Measurements from ENCODE around the gene TNS1.

The TNS1 gene

DNA sequence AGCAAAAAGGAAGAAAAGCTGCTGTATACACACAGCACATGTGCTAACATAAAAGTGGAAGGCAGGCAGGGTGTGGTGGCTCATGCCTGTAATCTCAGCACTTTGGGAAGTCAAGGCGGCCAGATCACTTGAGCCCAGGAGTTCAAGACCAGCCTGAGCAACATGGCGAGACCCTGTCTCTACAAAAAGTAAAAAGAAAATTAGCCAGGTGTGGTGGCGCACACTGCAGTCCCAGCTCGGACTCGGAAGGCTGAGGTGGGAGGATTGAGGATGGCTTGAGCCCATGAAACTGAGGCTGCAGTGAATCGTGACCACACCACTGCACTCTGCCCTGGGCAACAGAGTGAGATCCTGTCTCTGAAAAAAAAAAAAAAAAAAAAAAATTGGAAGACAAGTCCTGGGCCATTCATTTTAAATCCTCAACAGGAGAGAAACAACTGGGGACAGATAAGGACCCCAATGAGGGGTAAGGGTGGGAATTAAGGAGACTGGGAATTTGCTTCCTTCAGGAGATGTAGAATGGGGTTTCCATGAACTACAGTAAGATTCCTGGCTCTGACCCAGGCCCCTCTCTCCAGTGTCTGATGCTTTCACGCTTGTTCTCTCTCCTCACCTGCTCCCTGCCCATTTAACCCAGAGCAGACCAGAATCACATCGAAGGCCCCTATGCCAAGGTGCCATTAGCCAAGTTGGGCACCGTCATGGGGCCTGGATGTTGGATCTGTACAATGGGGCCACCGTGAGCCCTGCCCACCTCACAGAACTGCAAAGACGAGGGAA, 29.6 kb downstream of the TNS1 start:
- Histone ChIP-seq H3K4me1 (ENCODE audit: control insufficient read depth, insufficient read depth, low read length) (no peaks in the 10 kb centered on the region), H3K9ac (ENCODE audit: low read depth, low read length) (no peak overlapping the region), H3K4me2 (ENCODE audit: low read length) (no peak overlapping the region), H3K27me3 (ENCODE audit: control insufficient read depth, insufficient read depth, low read length) (no peaks in the 10 kb centered on the region), H3K4me3 (ENCODE audit: low read length) (no peak overlapping the region), H3K36me3 (ENCODE audit: insufficient read depth, low read length) (no peaks in the 10 kb centered on the region), H3K9me3 (replicated peaks; ENCODE audit: low read length) (no peaks in the 10 kb centered on the region)

DNA sequence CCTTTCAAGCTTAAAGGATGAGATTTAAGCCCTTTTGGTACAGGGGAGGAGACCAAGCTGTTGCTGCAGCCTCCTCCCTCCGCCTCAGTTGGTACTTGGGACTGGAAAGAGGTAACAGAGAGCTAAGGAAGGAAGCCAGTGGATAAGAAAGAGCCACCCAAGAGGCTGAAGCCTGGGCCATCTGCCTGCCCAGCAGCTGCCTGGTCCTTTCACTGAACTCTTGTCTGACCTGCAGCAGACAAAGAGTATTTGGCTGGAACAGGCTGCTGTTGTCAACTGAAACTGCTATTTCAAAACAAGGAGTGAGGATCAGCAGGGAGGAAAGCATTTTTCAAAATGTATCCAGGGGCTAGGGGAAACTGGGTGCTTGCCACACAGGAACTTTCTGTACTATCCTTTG, 30.3 kb downstream of the TNS1 start:
- Histone ChIP-seq H3K9ac (ENCODE audit: low read depth, low read length) (no peak overlapping the region), H3K27me3 (ENCODE audit: control insufficient read depth, insufficient read depth, low read length) (no peaks in the 10 kb centered on the region), H3K4me3 (ENCODE audit: low read length) (no peak overlapping the region), H3K4me2 (ENCODE audit: low read length) (no peak overlapping the region), H3K36me3 (ENCODE audit: insufficient read depth, low read length) (no peaks in the 10 kb centered on the region), H3K4me1 (ENCODE audit: control insufficient read depth, insufficient read depth, low read length) (no peaks in the 10 kb centered on the region), H3K9me3 (replicated peaks; ENCODE audit: low read length) (no peaks in the 10 kb centered on the region)

DNA sequence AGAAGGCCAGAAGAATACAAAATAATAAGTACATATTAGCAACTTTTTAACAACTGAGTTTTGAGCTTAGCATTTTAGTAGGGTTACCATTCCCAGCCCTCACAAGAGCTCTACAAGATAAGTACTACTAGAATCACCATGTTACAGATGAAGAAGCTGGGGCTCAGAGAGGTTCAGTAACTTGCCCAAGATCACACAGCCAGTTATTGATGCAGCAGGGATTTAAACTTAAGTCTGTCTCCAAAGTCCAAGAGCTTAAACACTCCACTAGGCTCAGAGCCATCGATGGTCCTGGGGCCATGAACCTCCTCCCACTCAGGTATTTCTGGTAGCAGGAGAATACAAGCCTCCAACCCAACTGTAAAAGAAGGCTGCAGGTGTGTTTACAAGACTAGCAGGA, 30.8 kb downstream of the TNS1 start:
- Histone ChIP-seq H3K27me3 (ENCODE audit: control insufficient read depth, insufficient read depth, low read length) (no peaks in the 10 kb centered on the region), H3K36me3 (ENCODE audit: insufficient read depth, low read length) (no peaks in the 10 kb centered on the region), H3K9ac (ENCODE audit: low read depth, low read length) (no peak overlapping the region), H3K4me2 (ENCODE audit: low read length) (no peak overlapping the region), H3K9me3 (replicated peaks; ENCODE audit: low read length) (no peaks in the 10 kb centered on the region), H3K4me1 (ENCODE audit: control insufficient read depth, insufficient read depth, low read length) (no peaks in the 10 kb centered on the region), H3K4me3 (ENCODE audit: low read length) (no peak overlapping the region)

DNA sequence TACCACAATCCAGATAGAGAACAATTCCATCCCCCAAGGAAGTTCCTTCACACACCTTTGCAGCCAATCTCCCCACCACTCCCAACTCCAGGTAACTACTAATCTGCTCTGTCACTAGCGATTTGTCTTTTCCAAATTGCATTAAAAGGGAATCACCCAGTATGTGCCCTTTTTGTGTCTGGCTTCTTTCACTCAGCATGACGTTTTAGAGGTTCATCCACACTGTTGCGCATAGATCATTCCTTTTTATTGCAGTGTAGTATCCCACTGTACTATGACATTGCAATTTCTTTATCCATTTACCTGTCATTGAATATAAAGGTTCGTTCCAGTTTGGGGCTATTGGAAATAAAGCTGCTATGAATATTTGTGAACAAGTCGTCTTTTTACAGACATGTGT, 31.6 kb downstream of the TNS1 start:
- no peak overlapping the region for H3K9ac ChIP-seq (ENCODE audit: low read depth, low read length)

DNA sequence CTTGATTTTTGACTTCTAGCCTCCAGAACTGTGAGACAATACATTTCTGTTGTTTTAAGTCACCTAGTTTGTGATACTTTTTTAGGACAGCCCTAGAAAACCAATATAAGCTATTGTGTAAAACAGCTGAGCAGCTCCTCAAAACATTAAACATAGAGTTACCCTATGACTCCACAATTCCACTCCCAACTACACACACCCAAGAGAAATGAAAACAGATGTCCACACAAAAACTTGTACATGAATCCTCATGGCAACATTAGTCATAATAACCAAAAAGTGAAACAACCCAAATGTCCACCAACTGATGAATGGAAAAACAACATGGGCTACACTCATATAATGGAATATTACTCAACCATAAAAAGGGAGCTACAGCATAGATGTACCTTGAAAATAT, 32.6 kb downstream of the TNS1 start:
- Histone ChIP-seq H3K9me3 (replicated peaks; ENCODE audit: low read length) (no peaks in the 10 kb centered on the region), H3K4me3 (ENCODE audit: low read length) (no peak overlapping the region), H3K36me3 (ENCODE audit: insufficient read depth, low read length) (no peaks in the 10 kb centered on the region), H3K9ac (ENCODE audit: low read depth, low read length) (no peak overlapping the region), H3K4me1 (ENCODE audit: control insufficient read depth, insufficient read depth, low read length) (no peaks in the 10 kb centered on the region), H3K27me3 (ENCODE audit: control insufficient read depth, insufficient read depth, low read length) (no peaks in the 10 kb centered on the region), H3K4me2 (ENCODE audit: low read length) (no peak overlapping the region)

More for the DNA sequence above, 31.6 kb downstream of the TNS1 start:
- H3K27me3 ChIP-seq (ENCODE audit: control insufficient read depth, insufficient read depth, low read length) = no peaks in the 10 kb centered on the region
- H3K4me2 ChIP-seq (ENCODE audit: low read length) = no peak overlapping the region
- no peaks in the 10 kb centered on the region for H3K36me3 ChIP-seq (ENCODE audit: insufficient read depth, low read length)
- no peaks in the 10 kb centered on the region for H3K4me1 ChIP-seq (ENCODE audit: control insufficient read depth, insufficient read depth, low read length)
- no peak overlapping the region for H3K4me3 ChIP-seq (ENCODE audit: low read length)
- no peaks in the 10 kb centered on the region for H3K9me3 ChIP-seq (replicated peaks; ENCODE audit: low read length)

DNA sequence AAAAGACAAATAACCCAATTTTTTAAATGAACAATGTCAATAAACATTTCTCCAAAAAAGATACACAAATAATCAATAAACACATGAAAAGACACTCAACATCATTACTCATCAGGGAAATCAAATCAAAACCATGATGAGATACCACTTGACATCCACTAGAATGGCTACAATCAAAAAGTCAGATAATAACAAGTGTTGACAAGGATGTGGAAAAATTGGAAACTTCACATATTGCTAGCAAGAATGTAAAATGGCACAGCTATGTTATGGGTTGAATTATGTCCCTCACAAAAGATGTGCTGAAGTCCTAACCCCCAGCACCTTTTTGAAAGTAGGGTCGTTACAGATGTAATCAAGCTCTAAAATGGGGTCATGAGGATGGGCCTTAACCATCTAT, 33.2 kb downstream of the TNS1 start:
- Histone ChIP-seq H3K4me3 (ENCODE audit: low read length) (no peak overlapping the region), H3K4me1 (ENCODE audit: control insufficient read depth, insufficient read depth, low read length) (no peaks in the 10 kb centered on the region), H3K9ac (ENCODE audit: low read depth, low read length) (no peak overlapping the region), H3K36me3 (ENCODE audit: insufficient read depth, low read length) (no peaks in the 10 kb centered on the region), H3K4me2 (ENCODE audit: low read length) (no peak overlapping the region), H3K9me3 (replicated peaks; ENCODE audit: low read length) (no peaks in the 10 kb centered on the region), H3K27me3 (ENCODE audit: control insufficient read depth, insufficient read depth, low read length) (no peaks in the 10 kb centered on the region)

DNA sequence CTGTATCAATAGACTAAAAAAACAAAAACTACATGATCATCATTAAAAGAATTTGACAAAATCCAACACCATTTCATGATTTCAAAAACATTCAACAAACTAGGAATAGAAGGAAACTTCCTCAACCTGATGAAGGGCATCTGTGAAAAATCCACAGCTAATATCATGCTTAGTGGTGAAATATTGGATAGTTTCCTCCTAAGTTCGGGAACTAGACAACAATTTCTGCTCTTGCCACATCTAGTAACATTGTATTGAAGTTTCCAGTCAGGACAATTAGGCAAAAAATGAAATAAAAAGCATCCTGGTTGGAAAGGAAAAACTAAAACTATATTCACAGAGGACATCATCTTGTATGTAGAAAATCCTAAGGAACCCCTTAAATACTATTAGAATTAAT, 34.8 kb downstream of the TNS1 start:
- H3K4me2 ChIP-seq (ENCODE audit: low read length) = no peak overlapping the region
- no peak overlapping the region for H3K4me3 ChIP-seq (ENCODE audit: low read length)
- no peaks in the 10 kb centered on the region for H3K36me3 ChIP-seq (ENCODE audit: insufficient read depth, low read length)
- H3K4me1 ChIP-seq (ENCODE audit: control insufficient read depth, insufficient read depth, low read length) = no peaks in the 10 kb centered on the region
- no peaks in the 10 kb centered on the region for H3K27me3 ChIP-seq (ENCODE audit: control insufficient read depth, insufficient read depth, low read length)
- H3K9me3 ChIP-seq (replicated peaks; ENCODE audit: low read length) = no peaks in the 10 kb centered on the region
- H3K9ac ChIP-seq (ENCODE audit: low read depth, low read length) = no peak overlapping the region

DNA sequence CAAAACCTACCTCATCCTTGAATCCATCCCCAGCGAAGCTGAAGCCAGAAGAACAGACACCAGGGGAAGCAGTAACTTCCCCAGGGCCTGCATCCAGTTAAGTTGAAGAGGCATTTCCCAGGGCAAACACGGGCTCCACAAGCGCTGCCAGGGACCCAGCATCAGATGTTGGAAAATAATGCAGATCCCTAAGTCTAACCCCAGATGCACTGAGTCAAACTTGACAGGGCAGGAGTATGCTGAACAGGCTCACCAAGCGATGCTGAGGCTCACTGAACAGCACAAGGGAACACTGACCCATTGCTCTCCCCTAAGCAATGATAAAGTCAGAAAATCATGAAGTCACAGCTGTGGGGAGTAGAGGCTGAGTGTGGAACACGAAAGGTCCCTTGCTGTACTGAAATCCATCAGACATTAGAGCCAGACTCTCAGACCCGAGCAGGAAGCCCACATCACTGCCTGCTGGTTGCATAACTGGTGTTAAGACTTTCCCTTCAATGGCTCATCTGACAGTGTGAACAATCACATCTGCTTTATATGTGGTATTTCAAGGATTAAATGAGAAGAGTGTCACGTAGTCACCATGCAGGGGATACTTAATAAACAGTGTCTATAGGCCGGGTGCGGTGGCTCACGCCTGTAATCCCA, 36.2 kb downstream of the TNS1 start:
- H3K4me2 ChIP-seq (ENCODE audit: low read length) = no peak overlapping the region
- H3K27me3 ChIP-seq (ENCODE audit: control insufficient read depth, insufficient read depth, low read length) = no peaks in the 10 kb centered on the region
- H3K9me3 ChIP-seq (replicated peaks; ENCODE audit: low read length) = no peaks in the 10 kb centered on the region
- no peaks in the 10 kb centered on the region for H3K36me3 ChIP-seq (ENCODE audit: insufficient read depth, low read length)
- H3K4me3 ChIP-seq (ENCODE audit: low read length) = no peak overlapping the region
- H3K4me1 ChIP-seq (ENCODE audit: control insufficient read depth, insufficient read depth, low read length) = no peaks in the 10 kb centered on the region
- no peak overlapping the region for H3K9ac ChIP-seq (ENCODE audit: low read depth, low read length)

DNA sequence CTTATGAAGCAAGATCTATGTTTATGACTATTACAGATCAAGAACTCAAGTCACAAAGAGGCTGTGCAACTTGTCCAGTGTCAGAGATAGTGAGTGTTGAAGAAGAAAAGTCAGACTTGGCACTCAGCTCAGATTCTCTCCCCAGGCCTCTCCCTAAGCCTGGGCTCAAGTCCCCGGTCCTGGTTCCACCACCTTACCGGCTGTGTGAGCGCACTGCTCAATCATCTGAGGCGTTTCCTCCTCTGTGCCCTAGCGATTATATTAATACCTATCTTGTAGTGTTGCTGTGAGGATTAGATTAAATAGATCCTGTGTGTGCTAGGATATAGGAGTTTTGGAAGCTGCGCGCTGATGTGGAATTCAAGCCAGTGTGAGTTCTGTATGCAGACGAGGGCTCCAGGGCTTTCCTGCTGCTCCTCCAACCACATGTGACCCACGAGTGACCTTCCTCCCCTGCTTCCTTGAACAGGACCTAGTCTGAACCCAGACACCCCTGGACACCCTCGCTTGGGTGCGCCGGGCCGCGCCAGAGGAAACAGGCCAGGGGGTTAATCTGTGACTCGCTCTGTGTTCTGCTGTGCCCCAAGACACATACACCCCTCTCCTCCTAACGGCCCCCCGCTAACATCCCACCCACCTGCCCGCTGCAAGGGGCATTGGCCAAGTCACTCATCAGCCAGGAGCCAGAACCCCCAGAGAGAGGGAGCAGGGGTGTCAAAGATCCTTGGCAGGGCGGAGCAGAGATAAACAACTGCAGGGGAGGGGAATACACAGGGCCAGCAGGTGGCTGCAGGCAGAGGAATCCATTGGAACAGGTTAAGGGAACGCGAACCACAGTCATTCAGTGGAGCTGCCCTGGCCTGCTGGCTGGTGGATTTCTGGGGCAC, 38.3 kb downstream of the TNS1 start:
- Histone ChIP-seq H3K9me3 (replicated peaks; ENCODE audit: low read length) (no peaks in the 10 kb centered on the region), H3K4me1 (ENCODE audit: control insufficient read depth, insufficient read depth, low read length) (no peaks in the 10 kb centered on the region), H3K27me3 (ENCODE audit: control insufficient read depth, insufficient read depth, low read length) (no peaks in the 10 kb centered on the region), H3K4me3 (ENCODE audit: low read length) (no peak overlapping the region), H3K9ac (ENCODE audit: low read depth, low read length) (no peak overlapping the region), H3K4me2 (ENCODE audit: low read length) (no peak overlapping the region), H3K36me3 (ENCODE audit: insufficient read depth, low read length) (no peaks in the 10 kb centered on the region)

DNA sequence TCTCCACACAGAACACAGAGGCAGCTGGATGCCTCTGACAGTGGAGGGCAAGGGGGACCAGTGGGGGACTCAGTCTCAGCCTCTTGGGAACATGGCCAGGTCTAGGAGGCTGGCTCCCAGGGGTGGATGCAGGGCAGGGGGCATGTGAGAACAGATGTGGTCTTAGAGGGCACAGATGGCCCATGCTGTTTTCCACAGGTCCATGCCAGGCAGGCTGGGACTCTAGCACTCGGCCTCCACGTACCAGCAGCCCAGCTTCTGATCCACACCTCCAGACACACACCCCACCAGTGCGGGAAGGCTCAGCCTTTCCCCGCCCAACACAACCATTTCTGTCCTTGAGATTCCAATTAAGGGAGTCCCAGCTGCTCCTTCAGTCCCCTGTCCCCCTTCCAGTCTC, 42.4 kb downstream of the TNS1 start:
- no peak overlapping the region for H3K9ac ChIP-seq (ENCODE audit: low read depth, low read length)
- H3K36me3 ChIP-seq (ENCODE audit: insufficient read depth, low read length) = no peaks in the 10 kb centered on the region
- no peaks in the 10 kb centered on the region for H3K4me1 ChIP-seq (ENCODE audit: control insufficient read depth, insufficient read depth, low read length)
- H3K4me3 ChIP-seq (ENCODE audit: low read length) = no peak overlapping the region
- no peaks in the 10 kb centered on the region for H3K27me3 ChIP-seq (ENCODE audit: control insufficient read depth, insufficient read depth, low read length)
- no peaks in the 10 kb centered on the region for H3K9me3 ChIP-seq (replicated peaks; ENCODE audit: low read length)
- no peak overlapping the region for H3K4me2 ChIP-seq (ENCODE audit: low read length)

DNA sequence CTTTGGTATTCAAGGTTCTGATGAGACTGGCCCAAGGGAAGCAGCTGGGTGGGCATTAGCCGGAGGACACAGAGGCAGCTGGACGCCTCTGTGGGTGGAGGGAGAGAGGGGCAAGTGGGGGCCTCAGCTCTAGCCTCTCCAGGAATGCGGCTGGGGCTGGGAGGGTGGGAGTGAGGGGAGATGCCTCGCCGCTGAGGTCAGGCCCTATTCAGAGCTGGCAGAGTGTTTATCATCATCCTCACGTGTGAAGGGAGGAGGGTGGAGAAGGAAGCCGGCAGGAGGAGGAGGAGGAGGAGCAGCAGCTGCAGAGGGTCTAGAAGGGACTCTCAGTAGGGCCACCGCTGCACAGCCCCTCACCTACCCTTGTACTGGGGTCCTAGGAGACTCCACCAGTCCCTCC, 43.1 kb downstream of the TNS1 start:
- Histone ChIP-seq H3K9me3 (replicated peaks; ENCODE audit: low read length) (no peaks in the 10 kb centered on the region), H3K4me1 (ENCODE audit: control insufficient read depth, insufficient read depth, low read length) (no peaks in the 10 kb centered on the region), H3K36me3 (ENCODE audit: insufficient read depth, low read length) (no peaks in the 10 kb centered on the region), H3K4me2 (ENCODE audit: low read length) (no peak overlapping the region), H3K4me3 (ENCODE audit: low read length) (no peak overlapping the region), H3K9ac (ENCODE audit: low read depth, low read length) (no peak overlapping the region), H3K27me3 (ENCODE audit: control insufficient read depth, insufficient read depth, low read length) (no peaks in the 10 kb centered on the region)
